Measurements from ENCODE around the gene COL23A1. TPM values are rescaled to one million over a fixed set of nuclear protein-coding genes. Genes with fewer than 3 reads are reported as not detected.

COL23A1 gene
- total RNA-seq, 1 donor from 2014 or later, result 20.4 TPM

- ATAC-seq (peak; percentile 52), DNase-seq (no peak)
- intact Hi-C loops (cut with micrococcal nuclease), result no loop called here
Measured at GRCh38 chr5:178196986-178197385, 393.2 kb downstream of the COL23A1 start.

- ATAC-seq (no peak), DNase-seq (no peak)
- intact Hi-C loops (cut with micrococcal nuclease), result no loop called here
Measured at GRCh38 chr5:178196281-178196812, 393.8 kb downstream of the COL23A1 start.

- ATAC-seq (no peak), DNase-seq (no peak)
- intact Hi-C loops (cut with micrococcal nuclease), result no loop called here
Measured at GRCh38 chr5:178194026-178194425, 396.2 kb downstream of the COL23A1 start.

GRCh38 chr5:178193251-178193809 is 396.9 kb downstream of the COL23A1 start:
- intact Hi-C loops (cut with micrococcal nuclease), result no loop called here
- ATAC-seq, result no peak

GRCh38 chr5:178192787-178193186 is 397.4 kb downstream of the COL23A1 start:
- intact Hi-C loops (cut with micrococcal nuclease), result no loop called here
- no peak for DNase-seq
- ATAC-seq, result no peak

More at GRCh38 chr5:178193251-178193809, 396.9 kb downstream of the COL23A1 start:
- no peak for DNase-seq

GRCh38 chr5:178192244-178192643 is 397.9 kb downstream of the COL23A1 start:
- intact Hi-C loops (cut with micrococcal nuclease), result no loop called here
- DNase-seq (no peak), ATAC-seq (no peak)

GRCh38 chr5:178191661-178192060 is 398.5 kb downstream of the COL23A1 start:
- intact Hi-C loops (cut with micrococcal nuclease), result no loop called here
- DNase-seq (no peak), ATAC-seq (no peak)

GRCh38 chr5:178189433-178189832 is 400.8 kb downstream of the COL23A1 start:
- intact Hi-C loops (cut with micrococcal nuclease), result no loop called here
- no peak for DNase-seq
- no peak for ATAC-seq

Other genes with a start within 250 kb of the COL23A1 start
- gene CLK4, start 36.7 kb upstream of the COL23A1 start, total RNA-seq, result 23.5 TPM
- 7.6 TPM for gene ZNF354A, start 140.3 kb upstream of the COL23A1 start, total RNA-seq

All from left ventricle myocardium superior (tissue), 1 donor.